DOHH2 (cell line): ENCODE results near the gene AMACR.

Source experiments
- CTCF ChIP-seq: fragments of 200-600 bp; sonication (generic); IDR thresholded peaks from one replicate; pipeline ENCODE4 v1.5.1; 2014; ENCODE audit warnings: antibody characterized with exemption, mild to moderate bottlenecking, low read depth, low read length; ENCODE audit not compliant: poor library complexity, severe bottlenecking
- EZH2phosphoT487 ChIP-seq: fragments of 200-600 bp; sonication (generic); IDR thresholded peaks from 2 replicates; pipeline ENCODE4 v1.6.1; 2017; ENCODE audit warnings: borderline replicate concordance, mild to moderate bottlenecking, antibody characterized with exemption, low read length, moderate library complexity, mixed read lengths

DNA sequence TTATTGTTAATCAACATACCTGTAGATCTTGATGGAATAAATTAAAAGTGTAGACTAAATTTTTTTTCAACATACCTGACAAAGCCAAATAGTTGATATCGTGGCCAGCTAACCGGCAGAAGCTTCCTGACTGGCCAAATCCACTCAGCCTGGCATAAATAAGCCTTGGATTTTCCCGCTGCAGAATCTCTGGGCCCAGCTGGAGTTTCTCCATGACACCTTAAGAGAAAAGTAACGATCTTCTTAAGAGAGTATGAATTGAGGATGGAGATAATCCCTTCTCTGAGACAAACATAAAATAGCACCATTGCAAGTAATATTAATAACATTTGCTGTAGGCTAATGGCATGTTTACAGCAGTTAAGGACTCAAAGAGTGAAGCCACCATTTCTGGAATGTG is 2.2 kb downstream of the AMACR start:
- no peak for TF ChIP-seq CTCF
- TF ChIP-seq EZH2phosphoT487: no peak
